GM12875 (cell line): Measurements from ENCODE around the gene NAV2.

ENCODE experiments used
- H3K4me3 ChIP-seq: one replicate; pipeline ENCODE4 v1.5.1; 2011; ENCODE audit warnings: low read depth, low read length, control low read depth
- TF ChIP-seq, protein P1 (sequence below): IDR thresholded peaks from 2 replicates; pipeline ENCODE4 v1.5.1; 2011; ENCODE audit warnings: low read depth, mild to moderate bottlenecking, control low read depth, inconsistent platforms, low read length, moderate library complexity, borderline replicate concordance; ENCODE audit not compliant: insufficient read depth

Gene NAV2

DNA sequence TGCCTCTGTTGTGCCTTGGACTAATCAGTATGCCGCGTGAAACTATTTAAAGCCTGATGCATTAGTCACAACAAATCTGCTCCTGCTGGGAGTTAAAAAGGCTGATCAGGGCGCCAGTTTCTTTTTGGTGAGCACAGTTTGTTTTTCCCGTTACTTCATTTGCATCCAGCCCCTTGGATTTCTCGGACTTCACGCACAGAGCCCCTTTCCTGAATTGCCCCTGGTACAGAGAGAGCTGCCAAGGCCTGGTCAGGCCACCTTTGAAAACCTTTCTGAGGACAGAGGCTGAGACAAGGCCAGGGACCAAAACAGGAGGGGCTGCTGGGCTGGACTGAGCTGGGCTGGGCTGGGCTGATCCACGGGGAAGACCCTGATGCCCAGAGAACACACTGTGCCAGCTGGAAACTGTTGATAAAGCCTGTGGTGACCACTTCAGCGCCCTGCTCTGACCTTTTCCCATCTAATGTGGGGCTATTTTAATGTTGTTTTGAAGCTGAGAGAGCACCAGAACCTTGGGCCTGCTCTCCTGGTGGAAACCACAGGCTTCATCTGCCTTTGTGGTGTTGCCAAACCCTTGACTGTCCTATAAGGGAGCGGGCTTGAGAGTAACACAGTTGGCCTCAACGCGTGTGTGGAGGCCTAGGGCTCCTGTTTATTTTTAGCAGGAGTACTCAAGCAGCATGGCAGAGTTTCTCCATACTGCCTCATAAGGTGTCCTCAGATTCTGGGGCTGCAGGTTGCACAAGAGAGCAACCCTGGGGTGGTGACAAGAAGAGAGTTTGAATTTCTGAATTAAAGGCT, 44.2 kb downstream of the NAV2 start:
- TF ChIP-seq, protein P1, sequence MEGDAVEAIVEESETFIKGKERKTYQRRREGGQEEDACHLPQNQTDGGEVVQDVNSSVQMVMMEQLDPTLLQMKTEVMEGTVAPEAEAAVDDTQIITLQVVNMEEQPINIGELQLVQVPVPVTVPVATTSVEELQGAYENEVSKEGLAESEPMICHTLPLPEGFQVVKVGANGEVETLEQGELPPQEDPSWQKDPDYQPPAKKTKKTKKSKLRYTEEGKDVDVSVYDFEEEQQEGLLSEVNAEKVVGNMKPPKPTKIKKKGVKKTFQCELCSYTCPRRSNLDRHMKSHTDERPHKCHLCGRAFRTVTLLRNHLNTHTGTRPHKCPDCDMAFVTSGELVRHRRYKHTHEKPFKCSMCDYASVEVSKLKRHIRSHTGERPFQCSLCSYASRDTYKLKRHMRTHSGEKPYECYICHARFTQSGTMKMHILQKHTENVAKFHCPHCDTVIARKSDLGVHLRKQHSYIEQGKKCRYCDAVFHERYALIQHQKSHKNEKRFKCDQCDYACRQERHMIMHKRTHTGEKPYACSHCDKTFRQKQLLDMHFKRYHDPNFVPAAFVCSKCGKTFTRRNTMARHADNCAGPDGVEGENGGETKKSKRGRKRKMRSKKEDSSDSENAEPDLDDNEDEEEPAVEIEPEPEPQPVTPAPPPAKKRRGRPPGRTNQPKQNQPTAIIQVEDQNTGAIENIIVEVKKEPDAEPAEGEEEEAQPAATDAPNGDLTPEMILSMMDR: no peak
- no peak overlapping the region for H3K4me3 ChIP-seq

DNA sequence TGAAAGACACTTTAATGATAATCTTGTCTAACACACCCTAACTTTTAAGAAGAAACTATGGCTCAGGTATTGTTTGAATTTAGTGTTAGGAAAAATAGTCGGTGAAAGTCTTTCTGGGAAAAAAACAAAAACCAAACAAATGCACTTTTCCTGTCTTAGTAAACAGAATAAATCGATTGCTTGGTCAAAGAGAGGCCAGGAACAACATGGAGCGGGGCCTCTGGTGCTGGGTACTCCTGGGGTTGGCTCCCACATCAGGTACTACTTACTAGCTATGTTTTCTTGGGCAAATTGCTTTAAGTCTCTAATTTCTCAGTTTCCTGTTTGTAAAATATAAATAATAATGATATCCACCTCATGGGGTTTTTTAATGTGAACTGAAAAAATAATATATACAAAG, 46.8 kb downstream of the NAV2 start:
- H3K4me3 ChIP-seq: no peak overlapping the region
- TF ChIP-seq, protein P1: no peak

DNA sequence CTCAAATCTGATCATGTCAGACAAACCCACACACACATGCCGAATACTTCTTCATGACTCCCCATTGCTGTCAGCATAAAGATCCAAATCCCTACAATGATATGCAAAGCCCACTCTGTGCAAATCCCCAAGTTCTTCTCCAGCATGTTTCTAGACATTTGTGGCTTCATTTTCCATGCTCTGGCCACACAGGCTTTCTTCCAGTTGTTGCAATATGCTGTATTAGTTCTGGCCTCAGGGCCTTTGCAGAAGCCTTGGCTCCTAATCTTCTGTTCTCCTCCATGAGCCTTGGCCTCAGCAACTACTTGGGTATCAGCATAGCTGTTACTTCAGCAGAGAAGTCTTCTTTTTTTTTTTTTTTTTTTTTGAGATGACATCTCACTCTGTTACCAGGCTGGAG, 49.6 kb downstream of the NAV2 start:
- H3K4me3 ChIP-seq: no peak overlapping the region
- TF ChIP-seq, protein P1: no peak

DNA sequence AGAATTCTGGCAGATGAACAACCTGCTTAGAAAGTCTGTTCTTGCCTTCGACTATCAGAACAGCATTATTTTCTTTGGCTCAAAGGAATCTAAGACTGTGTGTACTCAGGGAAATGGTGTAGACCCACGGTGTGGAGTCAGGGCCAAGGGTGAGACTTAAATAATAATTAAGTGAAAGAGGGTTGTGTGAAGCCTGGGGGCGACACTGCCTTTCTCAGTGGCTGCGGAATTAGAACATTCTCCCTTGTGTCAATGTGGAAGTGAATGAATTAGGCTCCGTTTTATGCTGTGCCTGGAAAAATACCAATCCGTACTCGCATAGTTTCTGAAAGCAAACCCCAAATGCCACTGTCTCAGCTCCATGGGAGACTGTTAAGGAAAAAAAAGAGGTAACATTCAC, 50.7 kb downstream of the NAV2 start:
- TF ChIP-seq, protein P1: no peak

DNA sequence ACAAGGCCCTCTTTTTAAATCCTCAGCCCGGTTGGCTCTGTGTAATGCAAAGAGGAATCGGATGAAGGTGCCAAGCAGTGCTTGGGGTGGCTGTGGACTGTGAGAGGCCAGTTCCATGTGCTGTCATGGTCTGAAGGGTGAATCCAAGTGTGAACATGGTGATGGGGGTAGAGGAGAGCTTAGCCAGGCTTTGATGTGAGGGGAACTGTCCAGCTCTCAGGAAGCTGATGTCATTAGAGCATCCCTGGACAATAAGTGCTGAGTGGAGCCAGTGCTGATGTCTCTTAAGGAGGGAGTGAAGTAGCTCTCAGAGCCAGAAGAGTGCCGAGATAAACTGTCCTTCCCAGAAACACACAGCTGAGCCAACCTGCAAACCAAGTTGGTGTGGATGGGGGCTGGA, 53.6 kb downstream of the NAV2 start:
- TF ChIP-seq, protein P1: no peak
- no peak overlapping the region for H3K4me3 ChIP-seq

More for the DNA sequence above, 50.7 kb downstream of the NAV2 start:
- H3K4me3 ChIP-seq: no peak overlapping the region

DNA sequence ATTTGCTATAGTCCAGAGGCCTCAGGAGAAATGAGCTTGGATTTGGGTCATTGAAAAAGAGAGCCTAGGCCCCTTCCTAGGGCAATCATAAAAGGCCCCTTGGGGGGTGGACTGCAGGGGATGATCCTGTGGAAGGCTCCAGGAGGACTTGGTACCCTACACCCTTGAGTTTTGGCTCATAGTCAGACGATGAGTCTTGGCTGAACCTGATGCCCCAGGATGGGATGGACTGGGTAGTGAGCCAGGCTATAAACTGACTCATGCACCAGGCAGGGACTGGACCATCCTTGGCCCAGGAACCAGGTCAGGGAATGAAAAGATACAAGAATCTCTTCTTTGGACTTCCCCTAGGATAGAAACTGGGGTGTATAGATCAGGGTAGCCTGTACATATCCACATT, 54.2 kb downstream of the NAV2 start:
- TF ChIP-seq, protein P1: no peak
- H3K4me3 ChIP-seq: no peak overlapping the region

DNA sequence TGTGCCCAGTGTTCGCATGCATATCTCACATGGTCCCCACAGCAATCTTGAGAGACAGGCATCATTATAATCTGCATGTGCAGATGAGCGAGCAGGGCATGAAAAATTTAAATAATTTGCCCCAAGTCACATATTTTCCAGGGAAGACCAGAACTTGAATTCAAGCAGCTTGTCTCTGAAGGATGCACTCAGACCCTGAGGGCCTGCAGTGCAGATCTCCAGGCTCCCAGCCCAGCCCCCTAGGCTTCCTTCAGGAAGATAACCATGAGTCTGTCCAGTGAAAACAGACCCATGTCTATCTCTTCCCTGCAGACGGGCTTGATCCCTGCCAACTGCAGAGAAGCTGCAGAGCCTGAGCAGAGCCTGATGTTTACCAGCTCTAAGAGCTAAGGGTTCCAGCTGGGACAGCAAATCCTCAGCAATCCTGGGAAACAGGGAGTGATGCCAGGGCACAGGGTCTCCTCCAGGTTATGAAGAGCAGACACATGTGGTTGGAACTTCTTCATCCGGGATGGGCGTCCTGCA, 55.1 kb downstream of the NAV2 start:
- H3K4me3 ChIP-seq: no peak overlapping the region
- TF ChIP-seq, protein P1: no peak
